Brain microvascular endothelial cell (primary cell): ENCODE results near the gene CARD8.
"Not testable (repeated sequence)": the region's sequence is repeated elsewhere in the genome, so short reads cannot be mapped to it uniquely, and the experiment has no call there.

Experiments used
- DNase-seq: peaks from one replicate; pipeline ENCODE4 v3.0.0-alpha.2; 2020
- H3K27ac ChIP-seq: fragments of 250-450 bp; sonication (Bioruptor Pico); 2 replicates; pipeline ENCODE4 v1.5.1; 2020; ENCODE audit warnings: mild to moderate bottlenecking, moderate library complexity
- H3K27me3 ChIP-seq: fragments of 250-450 bp; sonication (Bioruptor Pico); replicated peaks from 2 replicates; pipeline ENCODE4 v1.5.1; 2020; ENCODE audit warnings: mild to moderate bottlenecking
- H3K36me3 ChIP-seq: fragments of 250-450 bp; sonication (Bioruptor Pico); replicated peaks from 2 replicates; pipeline ENCODE4 v1.5.1; 2020; ENCODE audit warnings: mild to moderate bottlenecking
- H3K4me3 ChIP-seq: 2 replicates; pipeline ENCODE4 v1.5.1; 2011; ENCODE audit warnings: low read depth, mild to moderate bottlenecking, control low read depth, low read length, moderate library complexity
- in situ Hi-C: cut with HindIII; loops from 2 replicates; pipeline ENCODE4 v1.10.0; 2017; ENCODE audit warnings: low sequenced_read_pairs, low pct_ligation_motif_present
- TF ChIP-seq, protein P1 (sequence below): IDR thresholded peaks from 2 replicates; pipeline ENCODE4 v1.5.1; 2011; ENCODE audit warnings: low read depth, mild to moderate bottlenecking, moderate library complexity, low read length, control low read depth, inconsistent platforms; ENCODE audit errors: missing control alignments

Gene CARD8

DNA sequence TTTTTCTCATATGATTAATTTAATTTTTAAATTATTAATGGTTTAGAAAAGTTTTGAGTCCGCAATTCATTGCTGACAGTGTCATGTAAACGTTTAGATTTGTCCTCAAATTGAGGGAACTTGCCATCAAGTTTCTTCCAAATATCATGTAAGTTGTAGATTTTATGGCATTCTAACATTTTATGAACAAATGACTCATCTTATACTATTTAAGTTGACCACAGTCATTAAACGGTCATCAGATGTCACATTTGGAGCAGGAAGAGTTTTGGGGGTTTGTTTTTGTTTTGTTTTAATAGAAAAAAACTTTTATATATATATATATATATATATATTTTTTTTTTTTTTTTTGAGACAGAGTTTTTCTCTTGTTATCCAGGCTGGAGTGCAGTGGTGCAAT, 18.5 kb upstream of the CARD8 start:
- H3K4me3 ChIP-seq = no peak overlapping the region
- H3K36me3 ChIP-seq = no peaks in the 10 kb centered on the region
- H3K27me3 ChIP-seq = no peaks in the 10 kb centered on the region
- in situ Hi-C loops = no loop called here
- no peak for DNase-seq
- TF ChIP-seq, protein P1, sequence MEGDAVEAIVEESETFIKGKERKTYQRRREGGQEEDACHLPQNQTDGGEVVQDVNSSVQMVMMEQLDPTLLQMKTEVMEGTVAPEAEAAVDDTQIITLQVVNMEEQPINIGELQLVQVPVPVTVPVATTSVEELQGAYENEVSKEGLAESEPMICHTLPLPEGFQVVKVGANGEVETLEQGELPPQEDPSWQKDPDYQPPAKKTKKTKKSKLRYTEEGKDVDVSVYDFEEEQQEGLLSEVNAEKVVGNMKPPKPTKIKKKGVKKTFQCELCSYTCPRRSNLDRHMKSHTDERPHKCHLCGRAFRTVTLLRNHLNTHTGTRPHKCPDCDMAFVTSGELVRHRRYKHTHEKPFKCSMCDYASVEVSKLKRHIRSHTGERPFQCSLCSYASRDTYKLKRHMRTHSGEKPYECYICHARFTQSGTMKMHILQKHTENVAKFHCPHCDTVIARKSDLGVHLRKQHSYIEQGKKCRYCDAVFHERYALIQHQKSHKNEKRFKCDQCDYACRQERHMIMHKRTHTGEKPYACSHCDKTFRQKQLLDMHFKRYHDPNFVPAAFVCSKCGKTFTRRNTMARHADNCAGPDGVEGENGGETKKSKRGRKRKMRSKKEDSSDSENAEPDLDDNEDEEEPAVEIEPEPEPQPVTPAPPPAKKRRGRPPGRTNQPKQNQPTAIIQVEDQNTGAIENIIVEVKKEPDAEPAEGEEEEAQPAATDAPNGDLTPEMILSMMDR = no peak
- no peak overlapping the region for H3K27ac ChIP-seq

DNA sequence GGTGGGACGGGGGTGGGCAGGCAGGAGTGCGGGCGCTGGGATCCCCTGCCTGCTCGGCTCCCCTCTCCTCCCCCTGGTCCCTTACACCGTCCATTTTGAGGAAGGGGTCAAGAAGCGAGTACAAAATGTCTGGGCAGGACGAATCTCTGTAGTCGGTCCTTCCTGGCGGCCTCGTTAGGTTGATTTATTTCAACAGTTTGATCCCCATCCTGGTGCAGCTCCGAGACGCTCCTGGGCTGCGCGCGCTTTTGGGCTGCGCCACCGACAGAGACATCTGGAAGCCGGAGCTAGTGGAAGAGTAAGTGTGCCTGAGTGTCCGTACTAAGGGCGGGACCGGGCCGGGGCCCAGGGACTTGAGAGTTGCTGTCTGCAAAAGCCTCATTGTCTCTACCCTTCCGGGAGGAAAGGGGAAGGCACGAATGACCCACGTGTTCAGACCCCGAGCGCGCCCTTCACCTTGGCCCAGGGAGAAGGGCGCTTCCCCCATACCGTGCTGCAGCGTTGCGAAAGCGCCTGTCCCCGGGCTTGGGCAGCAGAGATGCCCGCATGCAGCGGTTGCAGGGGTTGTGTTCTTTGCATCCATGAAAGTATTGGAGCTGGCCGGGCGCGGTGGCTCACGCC, 15.9 kb upstream of the CARD8 start:
- peak overlapping the region; percentile 55 for H3K4me3 ChIP-seq
- in situ Hi-C loops = no loop called here
- DNase-seq = peak; percentile 22
- no peak overlapping the region for H3K27ac ChIP-seq
- H3K36me3 ChIP-seq = no peaks in the 10 kb centered on the region
- H3K27me3 ChIP-seq = no peaks in the 10 kb centered on the region
- TF ChIP-seq, protein P1 = peak; percentile 1

DNA sequence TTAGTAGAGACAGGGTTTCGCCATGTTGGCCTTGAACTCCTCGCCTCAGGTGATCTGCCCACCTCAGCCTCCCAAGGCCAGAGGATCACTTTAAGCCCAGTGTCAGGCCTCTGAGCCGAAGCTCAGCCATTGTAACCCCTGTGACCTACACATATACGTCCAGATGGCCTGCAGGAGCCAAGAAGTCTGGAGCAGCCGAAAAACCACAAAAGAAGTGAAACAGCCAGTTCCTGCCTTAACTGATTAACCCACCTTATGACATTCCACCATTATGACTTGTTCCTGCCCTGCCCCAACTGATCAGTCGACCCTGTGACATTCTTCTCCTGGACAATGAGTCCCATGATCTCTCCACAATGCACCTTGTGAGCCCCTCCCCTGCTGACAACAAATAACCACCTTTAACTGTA, 13.9 kb upstream of the CARD8 start:
- H3K27me3 ChIP-seq, H3K4me3 ChIP-seq, H3K27ac ChIP-seq, H3K36me3 ChIP-seq, DNase-seq, in situ Hi-C loops: not testable (repeated sequence)

DNA sequence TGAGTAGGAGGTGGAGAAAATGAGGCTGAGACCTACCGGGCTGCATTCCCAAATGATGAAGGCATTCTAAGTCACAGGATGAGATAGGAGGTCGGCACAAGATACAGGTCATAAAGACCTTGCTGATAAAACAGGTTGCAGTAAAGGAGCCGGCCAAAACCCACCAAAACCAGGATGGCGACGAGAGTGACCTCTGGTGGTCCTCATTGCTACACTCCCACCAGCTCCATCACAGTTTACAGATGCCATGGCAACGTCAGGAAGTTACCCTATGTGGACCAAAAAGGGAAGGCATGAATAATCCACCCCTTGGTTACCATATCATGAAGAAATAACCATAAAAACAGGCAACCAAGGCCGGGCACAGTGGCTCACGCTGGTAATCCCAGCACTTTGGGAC, 9.6 kb upstream of the CARD8 start:
- H3K36me3 ChIP-seq, H3K4me3 ChIP-seq, DNase-seq, H3K27ac ChIP-seq, in situ Hi-C loops, H3K27me3 ChIP-seq: not testable (repeated sequence)

GRCh38 chr19:48260359-48260714, 4.6 kb upstream of the CARD8 start:
- H3K36me3 ChIP-seq, H3K27me3 ChIP-seq, in situ Hi-C loops, H3K4me3 ChIP-seq, DNase-seq, H3K27ac ChIP-seq: not testable (repeated sequence)

DNA sequence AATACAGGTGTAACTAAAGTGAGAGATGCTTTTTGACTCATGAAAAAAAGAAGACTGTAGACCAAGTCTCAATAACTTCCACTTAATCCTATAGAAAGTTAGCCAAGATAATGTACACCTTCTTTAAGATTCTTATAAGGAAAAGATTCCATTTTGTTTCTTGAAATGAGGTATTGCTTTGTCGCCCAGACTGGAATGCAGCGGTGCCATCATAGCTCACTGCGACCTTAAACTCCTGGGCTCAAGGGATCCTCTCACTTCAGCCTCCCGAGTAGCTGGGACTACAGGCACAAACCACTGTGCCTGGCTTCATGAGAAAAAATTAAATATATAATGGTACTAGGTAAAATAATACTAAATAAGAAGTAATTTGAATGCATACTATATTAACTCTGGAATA, 3.3 kb upstream of the CARD8 start:
- in situ Hi-C loops, H3K27me3 ChIP-seq, DNase-seq, H3K27ac ChIP-seq, H3K36me3 ChIP-seq, H3K4me3 ChIP-seq: not testable (repeated sequence)

GRCh38 chr19:48258350-48258749, 2.6 kb upstream of the CARD8 start:
- no peaks in the 10 kb centered on the region for H3K36me3 ChIP-seq
- no peak overlapping the region for H3K27ac ChIP-seq
- DNase-seq = no peak
- in situ Hi-C loops = no loop called here
- no peaks in the 10 kb centered on the region for H3K27me3 ChIP-seq
- TF ChIP-seq, protein P1 = no peak
- no peak overlapping the region for H3K4me3 ChIP-seq

GRCh38 chr19:48254529-48254970, 1.2 kb downstream of the CARD8 start:
- Histone ChIP-seq H3K27me3 (no peaks in the 10 kb centered on the region), H3K4me3 (peak overlapping the region; percentile 5), H3K27ac (no peak overlapping the region), H3K36me3 (peaks cover under 1% of the 10 kb centered on the region)
- DNase-seq = no peak
- TF ChIP-seq, protein P1 = no peak
- in situ Hi-C loops = no loop called here
